ENCODE results near the gene ARL15. TPM values are rescaled to one million over a fixed set of nuclear protein-coding genes. Genes with fewer than 3 reads are reported as not detected.

ARL15 gene
- total RNA-seq, 1 donor from 2014 or later, result 42.3 TPM

DNA sequence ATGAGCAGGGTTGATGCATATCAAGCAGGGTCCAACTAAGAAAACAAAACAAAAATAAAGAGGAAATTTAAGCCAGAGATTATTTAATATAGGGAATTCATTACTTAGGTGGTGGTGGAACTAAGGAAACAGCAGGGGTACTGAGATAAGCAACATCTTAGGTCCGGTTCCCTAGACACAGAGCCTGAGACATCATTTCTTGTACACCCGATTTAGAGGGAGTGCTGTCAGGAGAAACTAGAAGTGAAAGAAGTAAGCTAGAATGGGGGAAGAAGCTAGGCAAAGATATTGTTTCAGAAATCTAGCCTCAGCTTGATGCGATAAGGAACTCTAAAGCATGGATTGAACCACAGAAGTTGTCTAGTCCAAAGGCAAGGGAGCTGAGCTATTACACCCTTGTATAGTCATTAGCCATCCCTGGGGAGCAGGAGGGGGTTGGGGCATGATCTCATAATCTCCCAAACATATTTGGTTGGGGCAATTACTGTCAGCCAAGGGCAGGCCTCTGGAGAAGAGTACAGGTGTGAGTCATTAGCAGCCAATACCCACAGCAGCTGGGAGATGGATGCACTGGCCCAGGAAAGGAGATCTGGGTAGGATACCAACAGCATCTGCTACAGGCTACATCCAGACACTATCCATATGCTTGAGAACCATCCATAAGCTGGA is 194.5 kb downstream of the ARL15 start:
- Histone ChIP-seq H3K27ac (ENCODE audit: low read depth, low read length) (no peak overlapping the region), H3K36me3 (ENCODE audit: control insufficient read depth in 3 of 3, insufficient read depth in 3 of 3, low read length in 3 of 3) (no peaks in the 10 kb centered on the region), H3K9ac (ENCODE audit: low read depth in 1 of 3, low read length in 3 of 3) (no peak overlapping the region), H3K4me1 (ENCODE audit: control insufficient read depth in 3 of 3, insufficient read depth in 3 of 3, low read length in 3 of 3) (no peaks in the 10 kb centered on the region), H3K9me3 (ENCODE audit: control insufficient read depth in 3 of 3, low read length in 3 of 3) (no peaks in the 10 kb centered on the region), H3K4me3 (ENCODE audit: low read length in 3 of 3) (no peak overlapping the region), H3K27me3 (ENCODE audit: control insufficient read depth in 3 of 3, insufficient read depth in 3 of 3, low read length in 3 of 3) (no peaks in the 10 kb centered on the region)

DNA sequence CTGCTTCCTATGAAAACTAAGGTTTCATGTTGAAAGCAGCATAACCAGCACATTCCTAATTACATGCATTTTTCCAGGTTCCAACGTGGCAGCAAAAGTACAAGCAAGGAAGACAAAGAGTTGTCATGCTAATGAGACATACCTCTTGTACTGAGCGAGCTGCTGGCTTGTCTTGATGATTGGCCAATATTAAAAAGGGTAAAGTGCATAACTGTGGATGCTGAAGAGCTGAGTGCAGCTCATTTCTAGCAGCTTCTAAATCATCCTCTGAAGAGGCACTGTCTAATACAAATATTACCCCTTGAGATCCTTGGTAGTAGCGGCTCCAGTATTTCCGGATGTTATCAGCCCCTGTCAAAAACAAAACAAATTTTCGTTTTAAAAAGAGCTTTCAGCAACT is 197.3 kb downstream of the ARL15 start:
- H3K27ac ChIP-seq (ENCODE audit: low read depth, low read length), result no peak overlapping the region
- no peak overlapping the region for H3K9ac ChIP-seq (ENCODE audit: low read depth in 1 of 3, low read length in 3 of 3)
- H3K27me3 ChIP-seq (ENCODE audit: control insufficient read depth in 3 of 3, insufficient read depth in 3 of 3, low read length in 3 of 3), result no peaks in the 10 kb centered on the region

DNA sequence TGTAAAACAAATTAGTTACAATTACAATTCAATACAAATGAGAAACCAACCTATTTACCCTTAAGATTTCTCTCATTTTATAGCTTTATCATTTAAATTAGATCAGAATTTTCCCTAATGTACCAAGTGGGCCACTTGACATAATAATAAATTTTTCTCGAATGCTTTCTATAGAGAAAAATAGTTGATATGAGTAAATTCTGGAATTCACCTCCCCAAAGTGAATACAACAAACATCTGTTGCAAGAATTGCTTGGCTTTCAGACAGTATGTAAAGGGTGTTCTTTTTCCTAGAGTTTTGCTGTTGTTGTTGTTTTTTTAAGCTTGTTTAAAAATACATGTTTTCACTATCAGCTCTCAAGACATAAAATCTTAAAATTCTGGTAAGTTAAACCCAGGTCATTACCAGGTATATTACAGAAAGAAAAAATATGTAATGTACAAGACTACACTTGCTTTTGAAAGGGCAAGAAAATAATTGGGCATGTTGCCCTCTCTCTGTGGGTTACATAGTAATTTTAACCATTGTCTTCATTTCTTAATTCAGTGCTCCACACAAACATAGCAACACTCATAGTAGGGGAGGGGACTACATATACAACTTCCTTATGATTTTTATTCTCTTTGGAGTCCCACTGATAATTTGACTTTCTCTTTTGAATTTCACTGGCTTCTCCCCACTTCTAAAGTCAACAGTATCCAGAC is 200.6 kb downstream of the ARL15 start:
- H3K9me3 ChIP-seq (ENCODE audit: control insufficient read depth in 3 of 3, low read length in 3 of 3), result no peaks in the 10 kb centered on the region
- no peak overlapping the region for H3K9ac ChIP-seq (ENCODE audit: low read depth in 1 of 3, low read length in 3 of 3)
- no peaks in the 10 kb centered on the region for H3K4me1 ChIP-seq (ENCODE audit: control insufficient read depth in 3 of 3, insufficient read depth in 3 of 3, low read length in 3 of 3)
- H3K36me3 ChIP-seq (ENCODE audit: control insufficient read depth in 3 of 3, insufficient read depth in 3 of 3, low read length in 3 of 3), result no peaks in the 10 kb centered on the region
- H3K4me3 ChIP-seq (ENCODE audit: low read length in 3 of 3), result no peak overlapping the region
- no peaks in the 10 kb centered on the region for H3K27me3 ChIP-seq (ENCODE audit: control insufficient read depth in 3 of 3, insufficient read depth in 3 of 3, low read length in 3 of 3)
- H3K27ac ChIP-seq (ENCODE audit: low read depth, low read length), result no peak overlapping the region

More for the DNA sequence above, 197.3 kb downstream of the ARL15 start:
- H3K4me1 ChIP-seq (ENCODE audit: control insufficient read depth in 3 of 3, insufficient read depth in 3 of 3, low read length in 3 of 3), result no peaks in the 10 kb centered on the region
- no peaks in the 10 kb centered on the region for H3K36me3 ChIP-seq (ENCODE audit: control insufficient read depth in 3 of 3, insufficient read depth in 3 of 3, low read length in 3 of 3)
- H3K9me3 ChIP-seq (ENCODE audit: control insufficient read depth in 3 of 3, low read length in 3 of 3), result no peaks in the 10 kb centered on the region
- no peak overlapping the region for H3K4me3 ChIP-seq (ENCODE audit: low read length in 3 of 3)

DNA sequence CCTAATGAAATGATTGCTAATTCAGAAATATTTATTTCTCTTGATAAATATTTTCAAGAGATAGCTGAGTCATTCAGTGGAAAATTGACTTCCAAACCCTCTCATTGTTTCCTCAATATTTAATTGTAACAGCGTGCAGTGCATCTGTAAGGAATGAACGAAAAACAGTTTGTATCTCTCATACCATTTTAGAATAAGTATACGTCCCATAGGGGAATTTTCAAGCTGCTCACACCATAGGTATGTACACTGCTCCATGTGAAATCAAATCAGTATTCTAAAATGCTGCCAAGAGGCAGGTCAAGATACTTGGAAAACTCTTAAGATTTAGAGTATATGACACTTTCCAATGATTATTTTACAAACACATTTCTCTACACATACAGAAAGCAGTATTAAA is 202.2 kb downstream of the ARL15 start:
- Histone ChIP-seq H3K27me3 (ENCODE audit: control insufficient read depth in 3 of 3, insufficient read depth in 3 of 3, low read length in 3 of 3) (no peaks in the 10 kb centered on the region), H3K27ac (ENCODE audit: low read depth, low read length) (no peak overlapping the region), H3K4me3 (ENCODE audit: low read length in 3 of 3) (no peak overlapping the region), H3K4me1 (ENCODE audit: control insufficient read depth in 3 of 3, insufficient read depth in 3 of 3, low read length in 3 of 3) (no peaks in the 10 kb centered on the region), H3K9ac (ENCODE audit: low read depth in 1 of 3, low read length in 3 of 3) (no peak overlapping the region), H3K9me3 (ENCODE audit: control insufficient read depth in 3 of 3, low read length in 3 of 3) (no peaks in the 10 kb centered on the region), H3K36me3 (ENCODE audit: control insufficient read depth in 3 of 3, insufficient read depth in 3 of 3, low read length in 3 of 3) (no peaks in the 10 kb centered on the region)

DNA sequence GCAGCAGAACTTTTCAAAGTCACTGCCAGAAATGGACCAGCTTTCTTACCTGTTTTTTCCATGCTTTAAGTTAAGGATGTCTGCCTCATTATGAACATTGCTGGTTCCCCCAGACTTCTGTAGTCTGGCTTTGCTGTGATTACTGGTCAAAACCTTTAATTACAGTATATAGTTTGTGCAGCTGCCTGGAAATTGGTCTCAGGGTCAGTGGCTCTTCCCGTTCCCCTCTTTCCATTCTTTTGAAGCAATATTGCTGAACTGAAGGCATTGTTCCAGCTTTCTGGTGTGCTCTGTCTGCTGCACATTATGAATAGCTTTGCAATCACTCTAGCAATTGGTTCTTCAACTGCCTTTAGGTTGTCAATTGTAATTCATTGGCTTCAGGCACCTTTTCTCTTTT is 206.5 kb downstream of the ARL15 start:
- no peaks in the 10 kb centered on the region for H3K36me3 ChIP-seq (ENCODE audit: control insufficient read depth in 3 of 3, insufficient read depth in 3 of 3, low read length in 3 of 3)
- H3K27ac ChIP-seq (ENCODE audit: low read depth, low read length), result no peak overlapping the region
- no peaks in the 10 kb centered on the region for H3K9me3 ChIP-seq (ENCODE audit: control insufficient read depth in 3 of 3, low read length in 3 of 3)
- H3K4me1 ChIP-seq (ENCODE audit: control insufficient read depth in 3 of 3, insufficient read depth in 3 of 3, low read length in 3 of 3), result no peaks in the 10 kb centered on the region
- no peak overlapping the region for H3K9ac ChIP-seq (ENCODE audit: low read depth in 1 of 3, low read length in 3 of 3)
- no peaks in the 10 kb centered on the region for H3K27me3 ChIP-seq (ENCODE audit: control insufficient read depth in 3 of 3, insufficient read depth in 3 of 3, low read length in 3 of 3)
- no peak overlapping the region for H3K4me3 ChIP-seq (ENCODE audit: low read length in 3 of 3)

DNA sequence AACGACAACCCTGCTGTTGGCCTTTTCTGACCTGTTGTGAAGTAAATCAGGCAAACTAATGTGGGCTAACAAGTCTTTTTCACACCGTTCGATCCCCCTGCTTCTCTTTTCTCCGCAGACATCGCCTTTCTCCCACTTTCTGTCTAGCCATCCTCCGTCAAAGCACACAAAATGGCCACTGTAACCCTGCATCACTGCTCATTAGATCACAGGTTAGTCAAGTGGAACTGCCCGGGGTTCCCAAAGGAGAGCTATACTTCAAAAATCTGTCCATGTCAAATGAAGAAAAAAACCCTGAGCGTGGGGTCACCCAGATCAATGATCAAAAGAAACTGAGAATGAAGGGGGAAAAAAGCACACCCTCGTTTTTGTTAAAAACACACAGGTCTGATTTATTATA is 212.1 kb downstream of the ARL15 start:
- H3K9ac ChIP-seq (ENCODE audit: low read depth in 1 of 3, low read length in 3 of 3), result no peak overlapping the region
- no peaks in the 10 kb centered on the region for H3K9me3 ChIP-seq (ENCODE audit: control insufficient read depth in 3 of 3, low read length in 3 of 3)
- H3K4me1 ChIP-seq (ENCODE audit: control insufficient read depth in 3 of 3, insufficient read depth in 3 of 3, low read length in 3 of 3), result no peaks in the 10 kb centered on the region
- H3K36me3 ChIP-seq (ENCODE audit: control insufficient read depth in 3 of 3, insufficient read depth in 3 of 3, low read length in 3 of 3), result no peaks in the 10 kb centered on the region
- H3K27me3 ChIP-seq (ENCODE audit: control insufficient read depth in 3 of 3, insufficient read depth in 3 of 3, low read length in 3 of 3), result no peaks in the 10 kb centered on the region
- no peak overlapping the region for H3K27ac ChIP-seq (ENCODE audit: low read depth, low read length)
- no peak overlapping the region for H3K4me3 ChIP-seq (ENCODE audit: low read length in 3 of 3)

DNA sequence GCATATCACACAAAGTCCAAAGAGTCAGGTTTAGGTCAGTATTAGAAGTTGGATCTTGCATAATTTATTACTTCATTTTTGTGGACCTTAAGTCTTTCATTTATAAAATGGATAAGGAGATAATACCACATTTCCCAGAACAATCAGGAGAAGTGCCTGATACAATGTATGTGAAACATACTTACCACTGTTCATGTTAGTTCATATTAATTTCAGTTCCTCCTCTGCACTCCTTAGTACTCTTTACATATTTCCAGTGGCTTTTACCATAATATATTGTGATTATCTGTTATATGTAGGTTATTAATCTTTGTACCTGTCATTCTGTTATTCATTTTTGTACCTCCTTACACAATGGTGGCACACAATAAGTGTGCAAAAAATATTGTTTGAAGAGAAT is 214.4 kb downstream of the ARL15 start:
- H3K27ac ChIP-seq (ENCODE audit: low read depth, low read length), result no peak overlapping the region
- H3K9ac ChIP-seq (ENCODE audit: low read depth in 1 of 3, low read length in 3 of 3), result no peak overlapping the region
- H3K9me3 ChIP-seq (ENCODE audit: control insufficient read depth in 3 of 3, low read length in 3 of 3), result no peaks in the 10 kb centered on the region
- no peak overlapping the region for H3K4me3 ChIP-seq (ENCODE audit: low read length in 3 of 3)
- H3K27me3 ChIP-seq (ENCODE audit: control insufficient read depth in 3 of 3, insufficient read depth in 3 of 3, low read length in 3 of 3), result no peaks in the 10 kb centered on the region
- H3K4me1 ChIP-seq (ENCODE audit: control insufficient read depth in 3 of 3, insufficient read depth in 3 of 3, low read length in 3 of 3), result peaks cover 0 to 5% (median 0%) of the 10 kb centered on the region in 3 donors
- H3K36me3 ChIP-seq (ENCODE audit: control insufficient read depth in 3 of 3, insufficient read depth in 3 of 3, low read length in 3 of 3), result no peaks in the 10 kb centered on the region

DNA sequence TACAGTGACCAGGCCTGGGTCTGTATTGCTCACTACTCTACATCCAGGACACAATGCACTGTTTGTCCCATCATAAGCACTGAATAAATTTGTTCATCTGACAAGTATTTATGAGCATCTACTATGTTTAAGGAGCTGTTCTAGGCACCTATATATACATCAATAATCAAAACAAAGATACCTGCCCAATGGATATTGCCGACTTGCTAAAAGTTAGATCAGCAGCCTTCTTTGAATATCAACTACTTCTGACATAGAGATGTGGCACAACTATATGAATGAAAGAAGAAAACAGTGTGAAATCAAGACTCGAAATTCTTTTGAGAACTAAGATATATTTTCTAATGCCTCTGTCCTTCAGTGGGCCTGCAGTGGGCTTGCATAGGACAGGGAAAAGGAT is 215.7 kb downstream of the ARL15 start:
- no peak overlapping the region for H3K4me3 ChIP-seq (ENCODE audit: low read length in 3 of 3)
- H3K36me3 ChIP-seq (ENCODE audit: control insufficient read depth in 3 of 3, insufficient read depth in 3 of 3, low read length in 3 of 3), result no peaks in the 10 kb centered on the region
- no peak overlapping the region for H3K9ac ChIP-seq (ENCODE audit: low read depth in 1 of 3, low read length in 3 of 3)
- peaks cover 0 to 5% (median 0%) of the 10 kb centered on the region in 3 donors for H3K4me1 ChIP-seq (ENCODE audit: control insufficient read depth in 3 of 3, insufficient read depth in 3 of 3, low read length in 3 of 3)
- H3K9me3 ChIP-seq (ENCODE audit: control insufficient read depth in 3 of 3, low read length in 3 of 3), result no peaks in the 10 kb centered on the region
- H3K27ac ChIP-seq (ENCODE audit: low read depth, low read length), result no peak overlapping the region
- H3K27me3 ChIP-seq (ENCODE audit: control insufficient read depth in 3 of 3, insufficient read depth in 3 of 3, low read length in 3 of 3), result no peaks in the 10 kb centered on the region

DNA sequence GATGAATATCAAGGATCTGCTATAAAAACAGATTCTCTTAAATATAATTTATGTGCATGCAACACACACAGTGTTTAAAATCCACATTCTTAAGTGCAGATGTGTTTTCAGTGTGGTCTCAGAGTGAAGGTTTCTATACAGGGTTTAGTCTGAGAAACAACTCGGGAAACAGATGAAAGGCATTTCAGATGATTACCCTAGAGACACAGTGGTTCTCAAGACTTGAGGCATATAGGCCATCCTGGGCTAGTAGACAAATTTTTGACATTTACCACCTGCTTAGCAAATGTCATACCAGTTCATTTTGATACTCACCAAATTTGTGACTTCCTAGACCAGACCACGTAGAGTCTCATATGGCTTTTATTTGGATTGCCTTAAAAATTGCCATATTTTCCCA is 216.5 kb downstream of the ARL15 start:
- Histone ChIP-seq H3K4me3 (ENCODE audit: low read length in 3 of 3) (no peak overlapping the region), H3K9ac (ENCODE audit: low read depth in 1 of 3, low read length in 3 of 3) (no peak overlapping the region), H3K36me3 (ENCODE audit: control insufficient read depth in 3 of 3, insufficient read depth in 3 of 3, low read length in 3 of 3) (no peaks in the 10 kb centered on the region), H3K27ac (ENCODE audit: low read depth, low read length) (no peak overlapping the region), H3K9me3 (ENCODE audit: control insufficient read depth in 3 of 3, low read length in 3 of 3) (no peaks in the 10 kb centered on the region), H3K4me1 (ENCODE audit: control insufficient read depth in 3 of 3, insufficient read depth in 3 of 3, low read length in 3 of 3) (peaks cover 0 to 5% (median 0%) of the 10 kb centered on the region in 3 donors), H3K27me3 (ENCODE audit: control insufficient read depth in 3 of 3, insufficient read depth in 3 of 3, low read length in 3 of 3) (no peaks in the 10 kb centered on the region)

DNA sequence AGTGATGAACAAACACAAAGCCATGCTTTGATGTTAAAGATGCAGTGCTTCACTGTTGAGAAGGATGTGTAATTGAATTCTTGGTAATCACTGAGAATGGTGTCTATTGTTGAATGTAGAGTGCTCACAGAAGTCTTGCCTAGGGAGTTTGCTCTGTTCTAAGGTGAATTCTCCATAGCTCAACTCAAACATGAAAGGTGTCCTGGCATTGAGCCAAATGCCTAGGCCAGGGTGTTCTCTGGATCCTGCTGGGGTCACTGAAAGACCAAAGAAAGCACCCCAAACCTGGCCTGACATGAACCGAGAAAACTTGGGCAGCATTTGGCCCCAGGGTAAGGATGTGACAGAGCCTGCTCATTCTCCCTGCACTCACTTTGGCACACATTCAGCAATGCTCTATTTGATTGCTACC is 217.3 kb downstream of the ARL15 start:
- Histone ChIP-seq H3K27ac (ENCODE audit: low read depth, low read length) (no peak overlapping the region), H3K9ac (ENCODE audit: low read depth in 1 of 3, low read length in 3 of 3) (no peak overlapping the region), H3K36me3 (ENCODE audit: control insufficient read depth in 3 of 3, insufficient read depth in 3 of 3, low read length in 3 of 3) (no peaks in the 10 kb centered on the region), H3K4me1 (ENCODE audit: control insufficient read depth in 3 of 3, insufficient read depth in 3 of 3, low read length in 3 of 3) (peaks cover 0 to 5% (median 0%) of the 10 kb centered on the region in 3 donors), H3K9me3 (ENCODE audit: control insufficient read depth in 3 of 3, low read length in 3 of 3) (no peaks in the 10 kb centered on the region), H3K27me3 (ENCODE audit: control insufficient read depth in 3 of 3, insufficient read depth in 3 of 3, low read length in 3 of 3) (no peaks in the 10 kb centered on the region), H3K4me3 (ENCODE audit: low read length in 3 of 3) (no peak overlapping the region)

Measured in skeletal muscle tissue (tissue), 4 donors.